GM23338 (cell line): Measurements from ENCODE around the gene MYOF.

Experiments used
- CTCF ChIP-seq, 2 experiments: fragments of 200-600 bp in 1 of 2; sonication (generic) in 1 of 2; conservative IDR thresholded peaks; 2 replicates each; pipeline versions ENCODE4 v1.5.1 to v1.6.1; 2016 to 2017; ENCODE audit warnings: antibody characterized with exemption in 2 of 2, low read depth in 2 of 2, mild to moderate bottlenecking in 2 of 2, moderate library complexity in 1 of 2
- EZH2 ChIP-seq: fragments of 200-600 bp; sonication (generic); IDR thresholded peaks from one replicate; pipeline ENCODE4 v1.8.0; 2017; ENCODE audit warnings: antibody characterized with exemption, mild to moderate bottlenecking, low read depth; ENCODE audit not compliant: unreplicated experiment
- EZH2phosphoT487 ChIP-seq: fragments of 200-600 bp; sonication (generic); IDR thresholded peaks from one replicate; pipeline ENCODE4 v1.8.1; 2018; ENCODE audit warnings: antibody characterized with exemption; ENCODE audit not compliant: unreplicated experiment
- JUNB ChIP-seq: IDR thresholded peaks from one replicate; pipeline ENCODE4 v1.6.1; 2016; ENCODE audit warnings: antibody characterized with exemption; ENCODE audit not compliant: unreplicated experiment
- REST ChIP-seq: IDR thresholded peaks from one replicate; pipeline ENCODE4 v1.6.1; 2018; ENCODE audit warnings: antibody characterized with exemption; ENCODE audit not compliant: unreplicated experiment

GRCh38 chr10:93476756-93477155 lies 5.4 kb downstream of the MYOF start:
- no peak for TF ChIP-seq CTCF (conservative IDR thresholded peaks at IDR 0.05; ENCODE audit: low read depth in 2 of 2)
- no peak for TF ChIP-seq EZH2phosphoT487
- TF ChIP-seq EZH2: no peak
- no peak for TF ChIP-seq JUNB
- no peak for TF ChIP-seq REST
